ENCODE results near the gene LSAMP.
A peak's percentile ranks its signal among the peaks of the same experiment; 100 is the strongest.
"Not testable (repeated sequence)": the region's sequence is repeated elsewhere in the genome, so short reads cannot be mapped to it uniquely, and the experiment has no call there.

Gene LSAMP

DNA sequence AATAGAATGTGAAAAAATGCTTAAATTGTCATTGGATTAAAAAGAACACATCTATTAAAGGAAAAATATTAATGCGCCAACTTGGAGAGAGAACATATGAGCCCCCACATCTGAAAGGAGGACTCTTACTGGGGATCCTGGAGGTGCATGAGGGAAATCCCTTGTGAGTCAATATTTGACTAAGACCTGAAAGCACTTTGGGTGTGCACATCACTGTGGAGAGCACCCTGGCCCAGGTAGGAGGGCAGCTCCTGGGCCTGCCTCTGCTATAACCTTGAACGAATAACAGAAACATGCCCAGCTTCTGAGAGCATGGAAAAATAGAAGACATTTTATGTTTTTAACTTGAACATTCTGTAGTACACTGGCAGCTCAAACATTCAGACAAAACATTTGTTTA is 622.2 kb downstream of the LSAMP start:
- DNase-seq = no peak

DNA sequence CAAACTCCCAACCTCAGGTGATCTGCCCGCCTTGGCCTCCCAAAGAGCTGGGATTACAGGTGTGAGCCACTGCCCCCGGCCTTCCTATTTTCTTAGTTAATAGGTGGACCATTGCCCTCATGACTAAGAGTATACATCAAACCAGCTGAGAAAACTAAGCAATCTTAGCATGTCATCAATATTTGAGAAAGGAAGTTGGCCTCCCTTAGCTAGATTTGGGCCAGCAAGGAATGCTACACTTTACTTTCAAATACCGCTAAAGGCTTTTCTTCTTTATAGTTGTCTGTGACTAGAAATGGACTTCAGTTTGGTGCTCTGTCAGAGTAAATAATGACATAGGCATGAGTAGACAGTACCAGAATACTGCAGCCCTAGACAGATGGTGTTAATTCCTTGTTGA is 622.7 kb downstream of the LSAMP start:
- no peak for DNase-seq

DNA sequence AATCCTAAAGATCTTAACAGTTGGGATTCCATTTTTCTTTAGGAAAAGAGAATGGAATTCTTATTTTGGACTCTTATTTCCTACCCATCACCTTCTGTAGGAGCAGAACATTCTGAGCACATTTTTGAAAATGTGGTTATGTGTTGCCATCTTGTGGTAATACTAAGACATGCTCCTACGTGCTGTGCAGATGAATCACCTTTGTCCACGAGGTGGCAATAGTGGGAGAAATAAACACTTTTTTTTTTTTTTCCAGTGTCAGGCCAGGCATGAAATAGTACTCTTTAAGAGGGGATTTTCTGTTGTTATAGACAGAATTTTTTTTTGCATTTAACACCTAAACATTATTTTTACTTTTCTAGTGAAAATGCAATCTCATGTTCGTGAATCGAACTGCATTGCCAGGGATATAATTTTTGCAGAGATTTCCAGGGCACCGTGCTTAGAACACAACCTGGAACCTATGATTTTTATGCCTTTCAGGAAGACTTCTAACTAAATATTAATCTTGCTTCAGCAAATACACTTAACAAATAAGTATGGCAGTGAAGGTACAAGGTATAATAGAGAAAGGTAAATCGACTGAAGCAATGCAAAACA is 625.4 kb downstream of the LSAMP start:
- DNase-seq = peak; percentile 87

DNA sequence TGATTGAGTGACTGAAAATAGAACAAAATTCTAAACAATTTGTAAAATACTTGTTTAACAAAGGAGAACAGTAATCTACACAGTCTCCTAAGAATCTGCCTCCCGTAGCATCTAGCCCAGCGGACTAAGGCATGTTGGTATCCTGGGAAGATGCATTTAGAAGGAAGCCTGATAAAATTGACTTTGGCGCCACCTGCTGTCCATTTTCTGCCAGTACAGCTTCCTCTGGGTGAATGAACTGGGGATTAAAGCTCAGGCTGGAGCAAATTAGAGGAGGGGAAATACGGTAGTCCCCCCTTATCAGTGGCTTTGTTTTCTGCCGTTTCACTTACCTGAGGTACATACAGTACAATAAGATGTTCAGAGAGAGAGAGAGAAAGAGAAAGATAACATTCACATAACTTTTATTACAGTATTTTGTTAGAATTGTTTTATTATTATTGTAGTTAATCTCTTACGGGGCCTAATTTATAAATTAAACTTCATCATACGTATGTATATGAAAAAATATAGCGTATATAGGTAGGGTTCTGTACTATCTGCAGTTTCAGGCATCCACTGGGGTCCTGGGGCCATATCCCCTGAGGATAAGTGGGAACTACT is 630.4 kb downstream of the LSAMP start:
- DNase-seq = peak; percentile 69

DNA sequence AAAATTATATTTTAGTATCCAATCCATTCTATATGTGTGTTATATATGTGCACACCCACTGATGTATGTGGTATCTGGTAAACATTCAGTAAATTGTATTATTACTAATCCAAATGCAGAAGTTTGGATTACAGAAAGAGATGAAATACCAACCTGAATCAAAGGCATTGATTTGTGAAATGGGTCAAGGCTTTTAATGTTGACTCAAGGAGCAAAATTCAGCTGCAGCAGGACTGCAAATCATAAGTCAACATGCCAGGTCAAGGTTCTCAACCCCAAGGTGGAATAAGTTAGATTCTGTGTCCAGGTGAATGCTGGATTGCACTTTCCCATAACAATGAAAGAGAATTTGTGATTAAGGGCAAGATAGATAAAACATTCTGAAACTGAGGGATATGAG is 631.3 kb downstream of the LSAMP start:
- no peak for DNase-seq

DNA sequence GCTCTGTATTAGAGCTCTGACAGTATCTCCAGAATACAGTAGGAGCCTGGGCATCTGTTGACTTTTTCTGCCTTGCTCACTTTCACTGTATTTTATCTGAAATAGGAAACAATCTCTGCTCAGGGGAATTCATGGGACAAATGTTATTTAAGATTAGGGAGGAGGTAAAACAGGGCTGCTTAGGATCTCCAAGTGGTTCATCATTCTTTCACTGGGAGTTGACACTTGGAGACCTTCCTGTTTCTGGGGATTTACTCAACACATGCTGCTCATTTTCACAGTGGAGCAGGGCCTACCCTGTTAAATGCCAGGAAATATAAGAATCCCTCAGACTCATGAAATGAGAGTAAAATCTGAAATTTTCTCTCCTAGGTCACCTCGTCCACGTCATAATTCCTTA is 636.5 kb downstream of the LSAMP start:
- no peak for DNase-seq

DNA sequence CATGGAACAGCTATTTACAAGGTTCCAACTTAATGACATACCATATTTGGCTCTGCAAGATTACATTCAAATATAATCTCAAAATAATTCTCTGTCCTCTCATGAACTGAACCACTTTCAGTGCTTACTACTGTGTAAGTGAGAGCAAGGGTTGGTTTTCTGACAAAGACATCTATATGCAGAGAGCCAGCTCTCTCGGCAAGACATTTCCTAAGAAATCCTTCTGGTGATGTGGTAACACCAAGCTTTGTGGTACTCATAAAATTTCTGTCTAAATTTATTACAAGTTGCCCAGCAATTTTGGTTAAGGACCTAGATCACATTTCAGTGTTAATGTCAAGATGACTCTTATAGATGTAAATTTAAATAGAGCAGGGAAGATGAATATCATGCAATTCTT is 637.0 kb downstream of the LSAMP start:
- no peak for DNase-seq

DNA sequence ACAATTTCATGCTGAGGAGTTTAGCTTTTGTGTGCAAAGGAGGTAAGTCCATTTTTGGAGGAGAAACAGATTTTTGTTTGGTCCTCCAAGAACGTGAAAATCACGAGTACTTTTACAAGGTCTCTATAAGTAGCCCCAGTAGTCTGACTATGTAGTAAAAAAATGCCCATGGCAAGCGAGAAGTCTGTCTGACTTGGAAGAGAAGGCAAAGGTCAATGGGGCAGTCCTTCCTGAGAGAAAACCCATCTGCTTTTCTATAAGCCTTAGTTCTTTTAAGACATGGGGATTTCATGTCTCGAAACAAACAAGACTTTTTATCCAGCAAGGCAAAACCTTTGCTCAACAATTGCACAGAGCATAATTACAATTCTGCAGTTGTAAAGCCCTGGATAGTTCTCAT is 638.8 kb downstream of the LSAMP start:
- no peak for DNase-seq

DNA sequence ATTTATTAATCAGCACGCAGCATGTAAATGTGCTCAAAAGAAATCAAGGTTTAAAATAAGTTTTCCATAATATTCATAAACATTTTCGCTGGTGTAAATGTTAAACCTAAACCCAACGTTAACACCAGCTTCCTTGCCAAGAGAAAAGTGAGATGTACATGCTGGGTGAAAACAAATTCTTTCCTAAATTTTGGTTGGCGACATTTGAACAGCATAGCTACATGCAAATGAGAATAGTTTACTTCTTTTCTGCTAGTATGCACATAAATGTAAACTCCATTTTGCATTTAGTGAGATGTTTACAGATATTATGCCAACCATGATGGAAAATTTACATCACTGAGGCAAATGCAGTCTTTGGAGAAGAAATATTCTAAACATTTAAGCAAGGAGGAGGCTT is 639.8 kb downstream of the LSAMP start:
- no peak for DNase-seq

DNA sequence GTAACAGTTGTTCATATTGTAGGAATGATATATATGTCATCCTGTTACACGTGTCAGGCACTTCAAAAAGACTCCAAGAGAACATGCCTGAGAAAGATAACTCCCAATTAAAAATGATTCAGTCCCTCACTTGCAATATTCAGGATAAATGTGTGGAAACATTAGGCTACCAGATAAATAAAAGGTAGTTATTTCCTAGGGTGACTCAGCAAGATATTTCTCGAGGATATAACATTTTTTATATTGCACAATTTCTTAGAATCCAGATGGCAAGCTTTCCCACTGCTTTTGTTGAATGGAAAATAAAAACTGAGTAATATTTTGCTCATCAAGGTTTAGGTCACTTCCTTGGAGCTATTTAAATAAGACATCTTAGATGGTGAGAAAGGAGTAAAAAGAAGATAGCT is 640.6 kb downstream of the LSAMP start:
- DNase-seq = no peak

DNA sequence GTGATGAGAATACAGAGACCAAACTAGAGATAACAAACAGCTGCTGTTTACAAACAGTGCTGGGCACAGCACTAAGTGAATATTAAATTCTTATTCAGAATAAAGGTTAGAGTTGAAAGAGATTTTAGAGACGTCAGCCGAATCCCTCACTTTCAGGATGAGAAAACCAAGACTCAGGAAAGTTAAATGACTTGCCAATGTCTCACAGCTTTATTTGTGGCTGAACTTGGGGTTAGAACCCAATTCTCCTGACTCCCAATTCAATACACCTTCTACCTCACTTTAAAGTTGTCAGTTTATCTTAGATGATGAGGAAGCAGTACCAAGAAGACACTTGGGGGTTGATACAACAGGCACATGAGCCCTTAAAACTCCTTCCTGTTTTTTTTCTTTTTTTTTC is 641.1 kb downstream of the LSAMP start:
- no peak for DNase-seq

DNA sequence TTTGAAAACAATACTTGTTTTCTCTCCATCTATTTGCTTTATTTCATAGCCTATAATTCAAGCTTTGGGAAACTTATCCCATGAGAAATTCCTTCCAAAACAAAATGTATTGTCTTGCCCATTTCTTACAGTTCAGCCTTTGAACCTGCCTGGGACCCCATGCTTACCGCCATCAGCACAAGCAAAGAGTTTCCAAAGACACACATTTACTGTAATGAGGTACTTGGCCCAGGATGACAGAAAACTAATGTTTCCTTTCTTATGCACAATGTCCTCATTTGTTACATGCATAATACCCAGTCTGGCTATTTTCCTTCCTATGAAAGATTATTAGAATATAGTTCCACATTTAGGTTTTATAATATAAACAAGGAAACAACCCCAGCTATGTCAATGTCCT is 641.6 kb downstream of the LSAMP start:
- DNase-seq = no peak

DNA sequence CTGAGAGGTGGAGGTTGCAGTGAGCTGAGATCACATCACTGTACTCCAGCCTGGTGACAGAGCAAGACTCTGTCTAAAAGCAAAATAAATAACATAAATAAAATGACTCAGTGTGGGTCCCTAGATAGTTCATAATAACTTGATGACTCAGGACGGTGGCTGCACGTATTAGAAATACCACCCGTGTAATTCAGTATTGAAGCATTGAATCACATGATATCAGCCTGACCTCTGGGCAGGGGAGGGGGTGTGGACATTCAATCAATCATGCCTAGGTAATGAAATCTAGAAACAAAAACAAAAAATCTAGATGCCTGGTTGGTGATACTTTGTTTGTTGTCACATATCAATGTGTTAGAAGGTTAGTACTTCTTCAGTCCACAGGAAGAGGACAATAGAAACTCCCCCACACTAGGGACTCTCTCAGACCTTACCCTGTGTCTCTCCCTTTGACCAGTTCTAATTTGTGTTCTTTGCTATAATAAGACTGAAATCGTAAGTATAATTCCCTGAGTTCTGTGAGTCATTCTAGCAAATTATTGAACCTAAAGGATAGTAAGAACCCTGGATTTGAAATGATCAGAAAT is 644.7 kb downstream of the LSAMP start:
- no peak for DNase-seq

DNA sequence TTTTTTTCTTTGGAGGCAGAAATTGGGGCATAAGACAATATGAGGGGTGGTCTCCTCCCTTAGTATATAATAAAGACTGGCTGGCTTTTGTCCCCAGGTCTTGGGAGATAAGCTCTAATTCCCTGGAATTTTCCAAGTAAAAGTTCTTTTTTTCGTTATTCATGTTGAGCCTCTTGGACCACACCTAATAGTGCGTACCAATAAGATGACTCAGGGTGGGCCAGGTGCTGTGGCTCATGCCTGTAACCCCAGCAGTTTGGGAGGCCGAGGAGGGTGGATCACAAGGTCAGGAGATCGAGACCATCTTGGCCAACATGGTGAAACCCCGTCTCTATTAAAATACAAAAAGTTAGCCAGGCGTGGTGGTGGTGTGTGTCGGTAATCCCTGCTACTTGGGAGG is 645.2 kb downstream of the LSAMP start:
- not testable (repeated sequence) for DNase-seq

DNA sequence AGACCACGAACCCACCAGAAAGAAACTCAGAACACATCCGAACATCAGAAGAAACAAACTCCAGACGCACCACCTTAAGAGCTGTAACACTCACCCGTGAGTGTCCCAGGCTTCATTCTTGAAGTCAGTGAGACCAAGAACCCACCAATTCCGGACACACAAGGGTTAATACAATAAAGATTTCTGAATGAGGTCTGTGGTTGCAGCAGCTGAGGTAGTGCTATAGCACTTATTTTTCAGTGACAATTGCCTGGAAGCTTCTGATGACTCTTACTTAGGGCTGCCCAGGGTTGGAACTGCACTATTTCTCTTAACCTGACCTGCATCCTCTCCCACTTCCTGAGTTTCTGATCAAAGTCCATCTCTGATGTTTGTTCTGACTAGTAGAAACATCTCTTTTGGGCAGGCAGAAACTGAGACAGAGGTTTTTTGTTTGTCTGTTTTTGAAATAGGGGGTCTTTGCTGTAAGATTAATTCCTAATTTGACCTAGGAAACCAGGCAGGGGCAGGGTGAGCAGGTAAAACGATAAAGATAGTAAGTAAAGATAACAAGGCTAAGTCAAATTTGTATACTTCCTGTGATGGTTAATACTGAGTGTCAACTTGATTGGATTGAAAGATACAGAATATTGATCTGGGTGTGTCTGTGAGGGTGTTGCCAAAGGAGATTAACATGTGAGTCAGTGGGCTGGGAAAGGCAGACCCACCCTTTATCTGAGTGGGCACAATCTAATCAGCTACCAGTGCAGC is 652.9 kb downstream of the LSAMP start:
- no peak for DNase-seq

DNA sequence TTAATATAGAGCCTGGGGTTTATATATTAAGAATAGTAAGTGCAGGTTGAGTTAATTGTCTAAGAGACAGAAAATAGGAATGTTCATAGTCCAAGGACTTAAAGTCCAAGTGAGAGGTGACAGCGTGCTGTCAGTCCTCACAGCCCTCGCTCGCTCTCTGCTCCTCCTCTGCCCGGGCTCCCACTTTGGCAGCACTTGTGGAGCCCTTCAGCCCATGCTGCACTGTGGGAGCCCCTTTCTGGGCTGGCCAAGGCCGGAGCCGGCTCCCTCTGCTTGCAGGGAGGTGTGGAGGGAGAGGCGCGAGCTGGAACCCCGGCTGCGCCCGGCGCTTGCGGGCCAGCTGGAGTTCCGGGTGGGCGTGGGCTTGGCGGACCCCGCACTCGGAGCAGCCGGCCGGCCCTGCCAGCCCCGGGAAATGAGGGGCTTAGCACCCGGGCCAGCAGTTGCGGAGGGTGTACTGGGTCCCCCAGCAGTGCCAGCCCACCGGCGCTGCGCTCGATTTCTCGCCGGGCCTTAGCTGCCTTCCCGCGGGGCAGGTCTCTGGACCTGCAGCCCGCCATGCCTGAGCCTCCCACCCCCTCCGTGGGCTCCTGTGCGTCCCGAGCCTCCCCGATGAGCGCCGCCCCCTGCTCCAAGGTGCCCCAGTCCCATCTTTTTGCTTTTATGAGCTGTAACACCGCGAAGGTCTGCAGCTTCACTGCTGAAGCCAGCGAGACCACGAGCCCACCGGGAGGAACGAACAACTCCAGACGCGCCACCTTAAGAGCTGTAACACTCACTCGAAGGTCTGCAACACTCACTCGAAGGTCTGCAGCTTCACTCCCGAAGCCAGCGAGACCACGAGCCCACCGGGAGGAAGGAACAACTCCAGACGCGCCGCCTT is 653.8 kb downstream of the LSAMP start:
- DNase-seq = not testable (repeated sequence)

DNA sequence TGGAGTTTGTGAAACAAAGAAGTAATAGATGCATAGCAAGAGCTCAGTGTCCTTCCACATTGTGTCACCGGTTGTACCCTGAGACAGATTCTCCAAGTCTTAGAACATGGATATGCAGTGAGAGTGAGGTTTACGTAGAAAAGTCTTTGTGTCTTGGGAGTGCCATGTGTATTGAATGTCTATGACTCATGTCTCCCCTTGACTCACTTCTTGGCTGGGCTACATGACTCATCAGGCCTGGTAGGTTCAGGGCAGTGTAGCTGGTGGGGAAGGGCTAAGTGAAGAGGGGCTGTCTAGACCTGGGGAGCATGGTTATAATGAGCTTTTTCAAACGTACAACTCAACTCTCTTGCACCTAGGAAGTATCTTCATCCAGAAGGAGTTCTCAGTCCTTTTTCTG is 654.5 kb downstream of the LSAMP start:
- no peak for DNase-seq

DNA sequence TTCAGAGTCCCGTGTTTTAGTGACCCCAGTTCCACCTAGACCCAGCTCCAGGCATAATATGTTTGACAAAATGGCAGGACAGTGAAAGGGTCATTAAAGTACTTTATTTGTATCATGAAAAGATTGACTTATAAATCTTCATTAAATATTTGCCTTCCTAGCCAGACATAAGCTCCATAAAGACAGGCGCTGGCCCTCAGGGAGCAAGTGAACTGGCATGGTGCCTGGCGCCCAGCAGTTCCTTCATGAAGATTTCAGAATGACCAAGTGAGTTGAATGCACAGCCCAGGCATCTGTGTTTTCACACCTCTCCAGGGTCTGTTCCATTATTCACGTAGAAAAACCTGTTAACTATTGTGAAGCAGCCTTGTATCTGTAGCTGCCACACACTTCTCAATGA is 655.8 kb downstream of the LSAMP start:
- DNase-seq = no peak

DNA sequence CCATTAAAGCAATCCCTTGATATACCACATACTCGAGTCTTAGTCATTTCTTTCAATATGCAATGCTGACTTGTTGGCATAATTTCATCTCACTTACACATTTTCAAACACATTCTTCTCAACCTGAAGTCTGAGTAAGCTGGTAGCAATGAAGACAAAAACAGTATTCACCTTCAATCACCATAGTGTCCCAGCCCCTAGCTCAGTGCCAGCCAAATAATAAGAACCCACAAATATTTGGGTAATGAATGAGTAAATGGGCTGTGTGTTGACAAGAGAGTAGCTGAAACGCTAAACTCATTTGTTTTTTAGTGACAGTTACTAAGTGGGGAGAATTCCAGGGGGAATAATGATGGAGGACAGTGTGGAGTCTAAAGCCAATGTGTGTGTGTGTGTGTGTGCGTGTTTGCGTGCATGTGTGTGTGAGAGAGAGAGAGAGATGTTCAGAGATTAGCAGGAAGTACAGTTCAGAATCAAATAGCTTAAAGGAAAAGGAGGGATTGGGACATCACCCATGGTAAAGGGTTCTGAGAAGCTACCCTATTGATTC is 656.3 kb downstream of the LSAMP start:
- DNase-seq = no peak

DNA sequence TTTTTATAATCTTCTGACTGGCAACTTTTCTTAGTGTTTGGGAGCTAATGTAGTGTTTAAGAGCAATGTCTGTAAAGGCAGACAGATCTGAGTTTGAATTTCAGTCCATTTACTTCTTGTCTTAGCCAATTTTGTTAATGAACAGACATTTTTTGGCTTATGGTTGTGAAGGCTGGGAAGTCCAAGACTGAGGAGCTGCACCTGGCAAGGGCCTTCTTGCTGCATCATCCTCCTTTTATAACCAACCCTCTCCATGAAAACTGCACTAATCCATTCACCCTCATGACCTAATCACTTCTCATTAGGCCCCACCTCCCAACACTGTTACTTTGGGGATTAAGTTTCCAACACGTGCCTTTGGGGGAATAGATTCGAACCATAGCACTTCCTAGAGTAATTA is 657.5 kb downstream of the LSAMP start:
- no peak for DNase-seq

DNA sequence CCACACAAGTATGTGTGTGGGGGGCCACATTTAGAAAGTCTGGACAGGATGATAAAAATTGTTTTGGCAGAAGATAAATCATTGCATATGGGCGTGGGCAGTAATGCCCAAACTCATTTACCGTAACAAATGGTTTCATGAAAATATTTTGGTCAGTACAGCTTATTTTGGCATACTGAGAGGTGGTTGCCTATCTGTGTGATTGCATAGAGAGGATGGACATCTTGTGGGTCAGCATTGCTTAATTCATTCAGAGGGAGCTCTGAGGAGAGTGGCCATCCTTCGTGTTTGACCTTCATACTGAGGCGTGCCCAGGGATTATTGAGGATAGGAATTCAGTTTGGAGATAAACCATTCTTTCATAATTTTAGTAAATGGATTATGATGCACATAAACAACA is 659.5 kb downstream of the LSAMP start:
- DNase-seq = no peak

DNA sequence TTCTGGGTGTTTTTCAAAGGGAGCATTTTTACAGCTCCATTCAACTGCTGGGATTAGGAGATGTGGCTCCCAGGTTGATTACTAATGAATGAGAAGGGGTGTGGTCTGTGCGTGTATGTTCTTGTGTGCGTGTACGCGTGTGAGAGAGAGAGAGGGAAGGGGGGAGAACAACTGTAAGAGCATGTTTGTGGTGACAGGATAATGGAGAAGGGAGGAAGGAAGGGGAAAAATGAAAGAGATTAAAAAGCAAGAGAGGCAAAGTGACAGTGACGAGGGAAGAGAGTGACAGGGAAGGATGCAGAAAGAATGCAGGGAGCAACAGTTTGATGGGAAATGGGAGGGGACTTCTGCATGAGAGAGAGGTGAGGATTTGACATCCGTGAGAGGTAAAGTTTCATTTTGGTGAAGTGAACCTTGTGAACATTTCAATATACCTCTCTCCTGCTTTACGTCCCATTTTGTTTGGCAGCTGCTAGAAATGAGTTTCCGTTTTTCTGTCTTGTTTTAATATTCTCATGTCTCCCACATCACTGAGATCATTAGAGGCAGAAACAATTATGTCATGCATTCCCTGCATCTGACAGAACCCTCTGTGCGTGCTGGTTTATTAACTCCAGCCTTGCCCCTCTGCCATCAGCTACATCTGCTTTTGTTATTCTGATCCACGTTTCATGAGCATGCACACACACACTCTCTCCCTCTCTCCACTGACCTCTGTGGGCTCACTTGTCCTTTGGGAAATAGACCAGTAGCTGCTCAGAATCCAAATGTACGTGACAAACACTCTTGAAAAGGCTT is 660.3 kb downstream of the LSAMP start:
- DNase-seq = peak; percentile 33
